ENCODE measurements around the gene DYNC1I1.

- no peak for TF ChIP-seq POLR2A (IDR thresholded peaks at IDR 0.05)
- no peak for TF ChIP-seq CTCF (IDR thresholded peaks at IDR 0.05 in 4 of 5, conservative IDR thresholded peaks at IDR 0.05 in 1 of 5)
Measured at GRCh38 chr7:96059075-96059474, 286.7 kb downstream of the DYNC1I1 start.

All from gastrocnemius medialis (tissue), 4 donors.